ENCODE data around the gene AGBL4. TPM values are rescaled to one million over a fixed set of nuclear protein-coding genes. Genes with fewer than 3 reads are reported as not detected.

AGBL4 gene
- polyA plus RNA-seq, 3 donors from 2014 or later = not detected

DNA sequence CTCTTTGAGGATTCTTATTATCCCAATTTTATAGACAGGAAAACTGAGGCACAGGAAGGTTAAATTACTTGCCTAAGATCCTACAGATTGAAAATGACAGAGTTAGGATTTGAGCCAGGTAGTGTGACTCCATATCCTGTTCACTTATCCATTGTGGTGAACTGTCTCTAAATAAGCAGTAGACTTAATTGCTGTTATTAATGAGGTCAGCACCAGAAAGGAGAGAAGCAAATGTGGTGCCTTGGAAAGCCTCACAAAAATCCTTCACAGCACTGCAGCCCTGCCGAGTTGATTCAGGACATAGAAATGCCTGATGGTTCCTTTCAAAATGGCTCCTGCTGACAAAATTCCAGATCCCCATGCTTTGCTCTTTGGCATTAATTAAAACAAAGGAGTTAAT is 1053.8 kb downstream of the AGBL4 start:
- Mint-ChIP-seq H3K27me3 (ENCODE audit: low read depth in 3 of 3) (peaks cover 2 to 4% (median 4%) of the 10 kb centered on the region in 3 donors), H3K36me3 (no peaks in the 10 kb centered on the region), H3K27ac (no peak overlapping the region), H3K4me3 (no peak overlapping the region), H3K9me3 (peaks cover 0 to under 1% (median 0%) of the 10 kb centered on the region in 6 donors), H3K4me1 (no peaks in the 10 kb centered on the region)
- no peak for DNase-seq

DNA sequence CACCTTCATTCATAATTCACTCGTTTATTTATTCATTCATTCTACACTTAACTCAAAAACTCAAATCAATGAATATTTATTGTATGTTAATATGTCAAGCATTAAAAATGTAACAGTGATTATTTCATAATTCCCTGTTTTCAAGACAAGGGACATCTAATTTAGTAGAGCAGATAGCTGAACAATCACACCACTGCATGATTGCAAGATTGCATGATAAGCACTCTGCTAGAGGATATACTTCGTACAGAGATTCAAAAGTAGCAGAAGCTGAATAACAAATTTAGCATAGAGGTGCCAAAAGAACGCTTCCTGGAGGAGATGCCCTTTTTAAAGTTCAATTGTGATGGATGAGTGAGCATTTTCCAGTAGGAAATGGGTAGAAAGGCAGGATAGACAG is 1056.4 kb downstream of the AGBL4 start:
- H3K4me3 Mint-ChIP-seq = no peak overlapping the region
- H3K9me3 Mint-ChIP-seq = peaks cover 0 to 1% (median 0%) of the 10 kb centered on the region in 6 donors
- DNase-seq = no peak
- H3K27me3 Mint-ChIP-seq (ENCODE audit: low read depth in 3 of 3) = peaks cover 2 to 4% (median 4%) of the 10 kb centered on the region in 3 donors
- H3K27ac Mint-ChIP-seq = no peak overlapping the region
- H3K4me1 Mint-ChIP-seq = no peaks in the 10 kb centered on the region
- no peaks in the 10 kb centered on the region for H3K36me3 Mint-ChIP-seq

DNA sequence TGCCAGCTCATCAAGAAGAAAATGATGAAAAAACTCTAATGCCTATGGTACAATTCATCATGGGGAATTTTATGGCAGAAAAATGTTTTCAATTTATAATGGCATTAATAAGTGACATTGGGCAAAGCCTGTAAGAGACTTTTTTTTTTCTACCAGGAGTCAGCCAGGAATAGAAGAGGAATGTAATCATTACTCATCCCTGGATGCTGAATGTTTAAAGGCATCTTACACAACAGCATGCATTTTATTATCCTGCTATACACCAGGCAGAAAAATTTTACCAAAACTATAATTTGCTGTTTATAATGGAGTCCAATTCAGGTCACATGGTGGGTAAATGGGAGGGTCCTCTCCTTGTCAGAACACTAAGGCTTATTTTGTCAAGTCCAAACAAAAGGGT is 1057.2 kb downstream of the AGBL4 start:
- Mint-ChIP-seq H3K4me1 (no peaks in the 10 kb centered on the region), H3K4me3 (no peak overlapping the region), H3K36me3 (no peaks in the 10 kb centered on the region), H3K9me3 (peaks cover 0 to 1% (median 0%) of the 10 kb centered on the region in 6 donors), H3K27me3 (ENCODE audit: low read depth in 3 of 3) (peaks cover 2 to 4% (median 4%) of the 10 kb centered on the region in 3 donors), H3K27ac (no peak overlapping the region)
- DNase-seq = no peak

DNA sequence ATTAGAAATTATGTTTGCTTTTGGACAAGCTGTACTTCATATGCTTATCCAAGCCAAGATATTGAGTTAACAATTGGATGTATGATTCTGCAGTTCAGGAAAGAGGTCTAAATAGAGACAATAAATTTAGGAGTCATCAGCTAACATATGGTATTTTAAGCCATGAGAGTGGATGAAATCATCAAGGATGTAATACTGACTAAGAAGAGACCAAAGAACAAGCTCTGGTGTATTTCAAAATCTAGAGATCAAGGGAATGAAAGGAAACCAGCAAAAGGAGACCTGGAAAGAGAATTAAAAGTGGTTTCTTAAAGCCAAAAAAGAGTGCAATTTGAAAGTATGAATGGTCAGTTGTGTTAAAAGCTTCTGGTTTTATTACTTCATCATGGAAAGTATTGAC is 1063.4 kb downstream of the AGBL4 start:
- Mint-ChIP-seq H3K27me3 (ENCODE audit: low read depth in 3 of 3) (peaks cover 0 to 2% (median 2%) of the 10 kb centered on the region in 3 donors), H3K4me1 (no peaks in the 10 kb centered on the region), H3K27ac (no peak overlapping the region), H3K9me3 (peaks cover 0 to 5% (median under 1%) of the 10 kb centered on the region in 6 donors), H3K4me3 (no peak overlapping the region), H3K36me3 (no peaks in the 10 kb centered on the region)
- DNase-seq = no peak

DNA sequence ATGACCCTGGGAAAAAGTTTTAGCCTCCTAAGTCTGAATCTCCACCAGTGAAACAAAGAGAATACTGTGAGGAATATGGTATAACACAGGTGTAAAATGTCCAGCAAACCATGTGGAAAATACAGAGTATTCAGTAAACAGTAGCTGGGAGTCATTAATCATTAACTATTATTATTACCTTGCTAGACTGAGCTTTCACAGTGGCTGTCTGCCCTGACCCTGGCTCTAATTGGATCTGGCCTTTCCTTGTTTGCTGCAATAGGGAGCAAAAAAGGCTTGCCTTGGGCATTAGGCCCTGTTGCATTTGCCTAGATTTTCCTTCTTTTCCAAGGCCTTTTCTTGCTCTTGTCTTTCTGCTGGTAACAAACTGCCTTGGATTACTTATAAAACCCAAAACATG is 1068.0 kb downstream of the AGBL4 start:
- Mint-ChIP-seq H3K4me1 (no peaks in the 10 kb centered on the region), H3K36me3 (no peaks in the 10 kb centered on the region), H3K9me3 (peaks cover 0 to 5% (median 1%) of the 10 kb centered on the region in 6 donors), H3K27ac (no peak overlapping the region), H3K4me3 (no peak overlapping the region), H3K27me3 (ENCODE audit: low read depth in 3 of 3) (peaks cover 0 to 4% (median 2%) of the 10 kb centered on the region in 3 donors)
- DNase-seq = no peak

DNA sequence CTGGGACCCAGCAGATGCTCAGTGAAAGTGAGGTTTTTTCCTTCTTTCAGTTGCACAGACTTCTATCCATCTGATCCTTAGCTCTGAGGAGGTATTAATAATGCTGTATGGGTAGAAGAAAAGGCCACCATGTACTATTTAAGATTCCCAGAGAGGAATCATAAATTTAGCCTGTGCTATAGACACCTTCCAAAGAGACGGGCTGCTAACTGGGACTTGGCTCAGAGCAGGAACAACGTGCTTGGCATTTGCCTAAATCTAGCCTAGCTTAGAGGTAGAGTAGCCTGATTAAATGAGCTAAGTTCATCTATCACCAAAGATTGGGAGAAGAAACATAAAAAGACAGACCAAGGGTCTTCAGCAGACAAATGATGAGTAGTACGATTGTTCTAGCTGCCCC is 1070.1 kb downstream of the AGBL4 start:
- Mint-ChIP-seq H3K27me3 (ENCODE audit: low read depth in 3 of 3) (peaks cover 0 to 3% (median 2%) of the 10 kb centered on the region in 3 donors), H3K36me3 (no peaks in the 10 kb centered on the region)

DNA sequence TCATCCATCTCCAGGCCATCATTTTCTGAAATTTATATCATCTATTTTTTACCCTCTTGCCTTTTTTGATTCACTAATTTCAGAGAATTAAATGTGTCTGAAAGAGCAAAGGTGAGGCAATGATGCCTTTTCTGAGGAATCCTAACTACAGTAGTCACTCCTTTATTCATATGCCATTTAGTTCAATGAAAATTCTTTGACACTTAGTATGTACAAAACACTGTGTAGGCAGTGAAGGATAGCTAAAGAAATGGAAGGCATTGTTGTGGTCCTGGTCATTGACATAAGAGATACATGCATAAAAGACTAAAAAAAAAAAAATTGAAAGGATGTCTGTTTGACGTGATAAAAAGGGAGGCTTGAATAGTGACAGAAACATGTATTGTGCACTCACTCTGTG is 1075.2 kb downstream of the AGBL4 start:
- H3K36me3 Mint-ChIP-seq = no peaks in the 10 kb centered on the region
- H3K4me1 Mint-ChIP-seq = no peaks in the 10 kb centered on the region
- peaks cover 0 to 4% (median 0%) of the 10 kb centered on the region in 6 donors for H3K9me3 Mint-ChIP-seq
- no peak for DNase-seq
- H3K27me3 Mint-ChIP-seq (ENCODE audit: low read depth in 3 of 3) = peaks cover 2 to 4% (median 2%) of the 10 kb centered on the region in 3 donors
- H3K4me3 Mint-ChIP-seq = no peak overlapping the region
- H3K27ac Mint-ChIP-seq = no peak overlapping the region

More for the DNA sequence above, 1070.1 kb downstream of the AGBL4 start:
- no peak overlapping the region for H3K27ac Mint-ChIP-seq
- peaks cover 0 to 4% (median 0%) of the 10 kb centered on the region in 6 donors for H3K9me3 Mint-ChIP-seq
- no peaks in the 10 kb centered on the region for H3K4me1 Mint-ChIP-seq
- H3K4me3 Mint-ChIP-seq = no peak overlapping the region
- DNase-seq = no peak

DNA sequence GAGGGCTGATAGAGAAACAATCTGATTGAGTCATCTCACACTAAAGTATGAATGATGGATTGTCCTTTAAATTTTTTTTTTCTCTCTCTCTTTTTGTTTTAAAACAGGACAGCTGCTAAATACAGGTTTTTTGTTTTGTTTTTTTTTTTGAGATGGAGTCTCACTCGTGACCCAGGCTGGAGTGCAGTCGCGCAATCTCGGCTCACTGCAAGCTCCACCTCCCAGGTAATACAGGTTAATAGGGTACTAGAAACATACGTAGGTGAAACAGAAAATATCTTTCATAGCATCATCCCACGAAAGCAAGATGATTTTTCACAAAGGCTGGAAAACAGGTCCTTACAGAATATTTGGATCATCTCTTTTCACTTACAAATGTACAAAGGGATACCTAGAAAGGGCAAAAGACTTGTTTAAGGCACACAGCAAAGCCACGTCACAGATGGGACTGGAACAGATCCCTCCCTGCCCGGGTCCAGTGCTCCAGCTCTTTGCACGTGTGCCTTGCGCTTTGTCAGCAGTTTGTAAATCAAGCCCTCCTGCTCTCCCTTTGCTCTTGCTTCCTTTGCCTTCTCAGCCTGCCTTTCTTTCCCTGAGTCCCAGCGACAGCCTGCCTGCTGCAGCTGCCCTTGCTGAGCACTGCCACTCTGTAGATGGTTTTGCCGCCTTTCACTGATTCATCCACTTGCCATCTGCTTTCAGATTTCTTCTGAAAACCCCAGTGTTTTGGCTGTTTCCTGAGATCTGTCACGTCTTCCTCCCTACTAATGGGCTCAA is 1075.8 kb downstream of the AGBL4 start:
- H3K9me3 Mint-ChIP-seq = peaks cover 0 to 4% (median 0%) of the 10 kb centered on the region in 6 donors
- no peak for DNase-seq
- no peaks in the 10 kb centered on the region for H3K4me1 Mint-ChIP-seq
- no peak overlapping the region for H3K27ac Mint-ChIP-seq
- no peaks in the 10 kb centered on the region for H3K36me3 Mint-ChIP-seq
- peaks cover 0 to 4% (median 2%) of the 10 kb centered on the region in 3 donors for H3K27me3 Mint-ChIP-seq (ENCODE audit: low read depth in 3 of 3)
- H3K4me3 Mint-ChIP-seq = no peak overlapping the region

DNA sequence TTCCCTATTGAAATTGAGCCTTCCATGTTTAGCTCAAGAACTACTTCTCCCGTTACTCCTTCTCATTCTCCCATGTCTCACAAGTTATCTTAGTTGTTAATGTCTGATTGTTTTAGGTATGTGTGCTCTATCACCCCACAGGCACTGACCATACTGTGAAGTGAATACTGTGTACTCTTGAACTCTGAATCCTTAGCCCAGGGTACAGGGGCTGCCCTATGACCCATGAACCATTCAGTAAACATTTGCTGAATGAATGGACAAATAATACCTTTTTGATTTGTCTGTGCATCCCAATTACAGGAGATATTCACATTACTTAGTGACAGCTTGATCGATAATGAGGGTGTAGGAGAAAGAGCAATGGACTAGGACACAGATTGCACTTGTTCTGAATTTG is 1077.7 kb downstream of the AGBL4 start:
- no peak overlapping the region for H3K4me3 Mint-ChIP-seq
- H3K27ac Mint-ChIP-seq = no peak overlapping the region
- H3K36me3 Mint-ChIP-seq = no peaks in the 10 kb centered on the region
- H3K27me3 Mint-ChIP-seq (ENCODE audit: low read depth in 3 of 3) = peaks cover 0 to 4% (median 2%) of the 10 kb centered on the region in 3 donors
- no peaks in the 10 kb centered on the region for H3K4me1 Mint-ChIP-seq
- H3K9me3 Mint-ChIP-seq = peaks cover 0 to 2% (median 0%) of the 10 kb centered on the region in 6 donors
- DNase-seq = no peak

DNA sequence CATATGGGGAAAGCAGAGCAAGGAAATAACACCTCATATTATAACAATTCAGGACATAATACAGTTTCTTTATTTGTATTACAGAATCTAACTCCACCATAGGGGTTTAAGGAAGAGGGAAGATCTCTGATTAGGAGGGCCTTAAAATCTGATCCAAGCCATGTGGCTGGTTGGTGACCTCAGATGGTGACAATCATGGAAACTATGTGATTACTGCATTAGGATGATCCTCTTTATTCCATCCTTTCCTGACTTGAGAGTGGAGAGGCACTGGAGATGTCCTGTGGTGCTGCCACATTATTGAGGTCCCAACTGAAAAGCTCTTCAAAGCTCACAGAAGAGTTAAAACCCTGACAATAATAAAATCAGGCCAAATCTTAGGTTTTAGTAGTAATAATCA is 1078.9 kb downstream of the AGBL4 start:
- Mint-ChIP-seq H3K27ac (no peak overlapping the region), H3K9me3 (peaks cover 0 to 2% (median 0%) of the 10 kb centered on the region in 6 donors), H3K27me3 (ENCODE audit: low read depth in 3 of 3) (peaks cover 0 to 4% (median 2%) of the 10 kb centered on the region in 3 donors), H3K4me1 (no peaks in the 10 kb centered on the region), H3K4me3 (no peak overlapping the region), H3K36me3 (no peaks in the 10 kb centered on the region)
- no peak for DNase-seq

DNA sequence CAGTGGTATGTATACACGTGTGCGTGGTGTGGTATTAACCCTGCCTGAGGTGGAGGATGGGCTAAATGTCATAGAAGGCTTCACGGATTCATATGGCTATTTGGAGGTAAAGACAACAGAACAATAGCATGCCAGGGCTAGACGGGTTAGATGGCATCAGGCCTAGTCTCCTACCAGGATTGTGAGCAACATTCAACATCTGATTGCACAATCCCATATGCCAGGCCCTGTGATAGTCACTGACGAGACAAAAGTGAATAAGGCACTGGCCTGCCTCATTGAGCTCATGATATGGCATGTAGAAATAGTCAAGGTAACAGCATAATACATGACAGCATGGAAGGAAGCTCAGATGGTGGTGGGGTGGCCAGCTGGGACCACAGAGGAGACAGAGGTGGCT is 1079.9 kb downstream of the AGBL4 start:
- DNase-seq = no peak
- Mint-ChIP-seq H3K9me3 (no peaks in the 10 kb centered on the region), H3K4me3 (no peak overlapping the region), H3K4me1 (no peaks in the 10 kb centered on the region), H3K27me3 (ENCODE audit: low read depth in 3 of 3) (peaks cover 0 to 4% (median 2%) of the 10 kb centered on the region in 3 donors), H3K36me3 (no peaks in the 10 kb centered on the region), H3K27ac (no peak overlapping the region)

DNA sequence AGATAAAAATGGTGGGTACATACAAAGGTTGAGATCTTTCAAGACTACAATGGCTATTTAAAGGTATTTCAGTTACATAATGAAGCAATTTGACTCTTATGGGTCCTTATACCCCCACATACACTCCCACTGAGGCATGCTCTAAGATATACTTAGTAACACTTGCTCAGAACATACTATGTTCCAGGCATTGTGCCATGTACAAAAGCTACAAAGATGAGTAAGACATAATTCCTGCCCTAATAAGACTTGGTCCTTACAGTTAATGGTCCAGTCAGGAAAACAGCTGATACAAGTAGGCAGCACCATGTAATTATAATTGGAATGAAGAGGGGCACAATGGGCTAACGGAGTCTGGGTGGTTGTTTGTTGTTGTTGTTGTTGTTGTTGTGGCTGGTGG is 1080.4 kb downstream of the AGBL4 start:
- DNase-seq = no peak
- no peaks in the 10 kb centered on the region for H3K4me1 Mint-ChIP-seq
- no peak overlapping the region for H3K4me3 Mint-ChIP-seq
- no peaks in the 10 kb centered on the region for H3K36me3 Mint-ChIP-seq
- no peaks in the 10 kb centered on the region for H3K9me3 Mint-ChIP-seq
- H3K27me3 Mint-ChIP-seq (ENCODE audit: low read depth in 3 of 3) = peaks cover 0 to 1% (median 0%) of the 10 kb centered on the region in 3 donors
- no peak overlapping the region for H3K27ac Mint-ChIP-seq

DNA sequence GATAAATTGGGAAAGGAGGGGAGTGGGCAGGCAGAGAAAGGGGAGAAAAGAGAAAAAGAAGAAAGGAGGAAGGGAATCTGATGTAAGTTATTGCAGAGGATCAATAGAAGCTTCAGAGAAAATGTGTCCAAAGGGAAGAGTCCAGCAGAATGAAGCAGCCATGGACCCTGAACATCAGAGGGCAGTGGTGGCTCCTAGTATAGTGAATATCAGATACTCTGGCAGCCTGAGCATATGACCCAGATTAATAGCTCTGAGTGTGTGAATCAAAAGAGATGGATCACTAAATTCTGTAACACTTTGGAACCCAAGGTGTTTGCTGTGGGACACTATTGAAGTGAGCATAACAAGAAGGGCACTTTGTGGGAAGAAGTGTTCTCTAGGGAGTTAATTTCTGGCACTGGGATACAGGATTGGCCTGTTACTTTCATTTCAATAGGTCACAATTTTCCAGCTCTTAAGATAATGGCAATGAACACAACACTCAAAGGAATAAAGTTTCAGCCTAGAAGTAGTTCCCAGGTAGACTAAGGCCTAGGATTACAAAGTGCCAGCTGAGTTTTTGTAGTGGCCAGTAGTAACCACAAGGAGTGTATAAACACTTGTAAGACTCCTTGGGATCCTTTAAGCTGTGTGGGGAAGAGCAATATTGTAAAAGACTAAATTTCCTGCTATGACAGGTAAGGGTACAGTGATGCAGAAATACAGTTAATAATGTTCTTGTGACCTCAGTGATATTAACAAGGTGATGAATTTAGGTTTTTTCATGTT is 1082.6 kb downstream of the AGBL4 start:
- Mint-ChIP-seq H3K27ac (no peak overlapping the region), H3K4me1 (no peaks in the 10 kb centered on the region)

DNA sequence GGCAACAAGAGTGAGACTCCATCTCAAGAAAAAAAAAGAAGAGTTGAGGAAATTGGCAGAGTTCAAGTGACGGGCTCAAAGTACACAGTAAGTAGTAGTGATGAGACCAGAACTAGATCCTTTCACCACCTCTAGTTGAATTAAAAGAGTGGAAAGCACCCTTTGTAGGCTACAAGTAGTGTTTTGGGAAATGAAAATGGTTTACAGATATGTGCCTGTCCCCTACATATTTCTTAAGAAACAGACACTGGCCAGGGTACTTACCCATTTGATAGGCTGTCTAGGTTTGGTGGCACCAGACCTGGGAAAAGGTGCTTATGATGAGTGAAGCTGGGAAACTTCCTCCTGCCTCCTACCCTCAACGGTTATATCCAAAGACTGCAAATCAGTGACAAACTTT is 1083.4 kb downstream of the AGBL4 start:
- H3K27me3 Mint-ChIP-seq (ENCODE audit: low read depth in 3 of 3) = no peaks in the 10 kb centered on the region
- H3K36me3 Mint-ChIP-seq = no peaks in the 10 kb centered on the region
- H3K27ac Mint-ChIP-seq = no peak overlapping the region
- no peaks in the 10 kb centered on the region for H3K9me3 Mint-ChIP-seq
- no peak overlapping the region for H3K4me3 Mint-ChIP-seq
- DNase-seq = no peak
- no peaks in the 10 kb centered on the region for H3K4me1 Mint-ChIP-seq

More for the DNA sequence above, 1082.6 kb downstream of the AGBL4 start:
- Mint-ChIP-seq H3K4me3 (no peak overlapping the region), H3K9me3 (no peaks in the 10 kb centered on the region), H3K36me3 (no peaks in the 10 kb centered on the region), H3K27me3 (ENCODE audit: low read depth in 3 of 3) (no peaks in the 10 kb centered on the region)
- no peak for DNase-seq

Data from immature natural killer cell (primary cell).